Heart left ventricle (tissue), 16 donors: Measurements from ENCODE around the gene SMIM5. TPM values are rescaled to one million over a fixed set of nuclear protein-coding genes. Genes with fewer than 3 reads are reported as not detected.
A peak's percentile ranks its signal among the peaks of the same experiment; 100 is the strongest.

ENCODE experiments used
- ATAC-seq, 4 donors: fragments of 200-7000 bp; cut with Tn5 transposase; one replicate each; pipeline ENCODE4 v1.9.1; 2020 to 2022; ENCODE audit warnings: moderate library complexity in 4 of 4, mild to moderate bottlenecking in 3 of 4, moderate number of reproducible peaks in 1 of 4
- DNase-seq, 5 donors: peaks; one replicate each; pipeline ENCODE4 v3.0.0-alpha.2; 2020
- H3K27ac ChIP-seq, 12 donors: fragments of 200-600 bp; sonication (generic) in 4 of 12; one replicate each; pipeline versions ENCODE4 v1.5.0 to v1.8.0; 2016 to 2022; ENCODE audit warnings: mild to moderate bottlenecking in 2 of 12
- H3K27me3 ChIP-seq, 9 donors: fragments of 200-600 bp; sonication (generic) in 2 of 9; one replicate each; pipeline versions ENCODE4 v1.5.1 to v1.8.0; 2016 to 2022; ENCODE audit warnings: mild to moderate bottlenecking in 3 of 9
- H3K36me3 ChIP-seq, 9 donors: fragments of 200-600 bp; sonication (generic) in 2 of 9; one replicate each; pipeline versions ENCODE4 v1.5.0 to v1.8.0; 2018 to 2022; ENCODE audit warnings: mild to moderate bottlenecking in 2 of 9
- H3K4me1 ChIP-seq, 12 donors: fragments of 200-600 bp; sonication (generic) in 4 of 12; one replicate each; pipeline versions ENCODE4 v1.5.0 to v1.8.0; 2016 to 2022; ENCODE audit warnings: mild to moderate bottlenecking in 3 of 12
- H3K4me3 ChIP-seq, 12 donors: fragments of 200-600 bp; sonication (generic) in 4 of 12; one replicate each; pipeline versions ENCODE4 v1.5.0 to v1.8.0; 2017 to 2022; ENCODE audit warnings: mild to moderate bottlenecking in 9 of 12, moderate library complexity in 4 of 12
- H3K9me3 ChIP-seq, 12 donors: fragments of 200-600 bp; sonication (generic) in 4 of 12; one replicate each; pipeline versions ENCODE4 v1.5.0 to v1.8.0; 2016 to 2022; ENCODE audit warnings: mild to moderate bottlenecking in 1 of 12
- CTCF ChIP-seq, 12 donors: fragments of 200-600 bp; sonication (generic) in 4 of 12; IDR thresholded peaks; one replicate each; pipeline versions ENCODE4 v1.5.0 to v1.8.0; 2018 to 2022; ENCODE audit warnings: antibody characterized with exemption in 12 of 12, mild to moderate bottlenecking in 5 of 12
- POLR2A ChIP-seq, 2 donors: fragments of 450-650 bp; IDR thresholded peaks; one replicate each; pipeline ENCODE4 v1.6.1; 2017; ENCODE audit warnings: antibody characterized with exemption in 2 of 2, mild to moderate bottlenecking in 2 of 2, moderate library complexity in 2 of 2
- WGBS, 4 donors: extraction: QIAGEN DNeasy Blood & Tissue Kit in 2 of 4; methylation state at CpG; one replicate each; pipeline versions ENCODE4 v1.1.5 to v1.1.7; 2013 to 2018; 5-methylcytosine and 5-hydroxymethylcytosine counted together
- intact Hi-C, 10 donors: fragments of 100-400 bp; cut with DNase I; formaldehyde crosslinking; loops; one replicate each; pipeline versions ENCODE4 v1.11.1 to v1.14.2; 2022
- polyA plus RNA-seq, 2 donors: library from polyadenylated mRNA; stranded (reverse); fragments of 200-250 nt; gene quantifications; one replicate each; pipeline ENCODE4 v1.2.3, GENCODE V29; 2013
- total RNA-seq, 9 donors: library from RNA; depleted of rRNA in 2 of 9; stranded (reverse); fragments of >200 nt in 2 of 9; fragmentation: NEBNext Ultra II Directional in 3 of 9; extraction: Animal tissue kit (Norgen Biotek cat#: 25700) in 3 of 9; gene quantifications; one replicate each; pipeline versions ENCODE4 v1.1.0 to v1.2.4, GENCODE V29; 2016 to 2023
- donor health status: ischemic (EF 13 %, LVEDD 7.1; RV severe dilation, severe dysfunction).
- donor health status: healthy with polysubstance abuse.
- donor health status: DM: no; HTN: yes; CAD: no.
- donor health status: DM: no; HTN: no; CAD: no.
- donor health status: ischemic (EF 25% LVEDD 6.9; RV normal size, moderate dysfunction).
- donor health status: ischemic (EF 25% LVEDD 5.7; RV mildly dilated, moderate dysfunction).
- donor health status: healthy.
- donor health status: DM: yes; HTN: yes; CAD: no.
- donor health status: ischemic (EF 35%, LVEDD 5.7; RV mildly dilated, moderate dysfunction).
- donor health status: nonischemic (EF 11% LVEDD 7.7; RV severe dilation, severe dysfunction).
- donor health status: DM: yes; HTN: yes; CAD: no.
- donor health status: PGD.
- donor health status: ischemic (EF 29% LVEDD 5.4; RV normal size, mild dysfunction).
- donor health status: nonischemic (EF 23%, LVEDD 6.1; RV moderate dilation, normal function).

The SMIM5 gene
- total and polyA plus RNA-seq, 11 donors = 1.8 to 18.2 (median 6.8) TPM

GRCh38 chr17:75588596-75589011 is 44.6 kb upstream of the SMIM5 start:
- intact Hi-C loops = loop anchor here in 9 of 10 donors (1.0 to 10.0 kb wide), 10 partner anchors 61 to 316 kb away; partner anchors contain the start of genes CASKIN2 (in 6 of the 9), TSEN54 (in 5 of the 9), LLGL2 (in 3 of the 9) and MIF4GD (in 1 of the 9)
- no peaks in the 10 kb centered on the region for H3K9me3 ChIP-seq
- peaks cover 0 to 4% (median 0%) of the 10 kb centered on the region in 9 donors for H3K36me3 ChIP-seq
- H3K4me1 ChIP-seq = peaks cover 0 to 29% (median 14%) of the 10 kb centered on the region in 12 donors
- WGBS, 4 donors = 3 to 4% (median 3%) methylated on average over 19 to 49 of the region's 49 CpGs
- peak overlapping the region; percentile 34 to 92 (median 75) for H3K4me3 ChIP-seq
- peak overlapping the region; percentile 85 to 98 (median 95) for H3K27ac ChIP-seq
- ATAC-seq = peak in 2 of 4 donors; percentile 11 to 27
- peak in 4 of 5 donors; percentile 56 to 82 (median 62) for DNase-seq
- no peaks in the 10 kb centered on the region for H3K27me3 ChIP-seq
- TF ChIP-seq CTCF (IDR thresholded peaks at IDR 0.05) = no peak
- TF ChIP-seq POLR2A (IDR thresholded peaks at IDR 0.05) = no peak

- no peaks in the 10 kb centered on the region for H3K27me3 ChIP-seq
- peaks cover 0 to 4% (median 0%) of the 10 kb centered on the region in 9 donors for H3K36me3 ChIP-seq
- ATAC-seq (peak; percentile 89 to 95 (median 90)), DNase-seq (peak; percentile 96 to 98 (median 98))
- TF ChIP-seq CTCF (IDR thresholded peaks at IDR 0.05) (peak; percentile 20 to 89 (median 64)), POLR2A (IDR thresholded peaks at IDR 0.05) (peak in 1 of 2 donors; percentile 67)
- 7 to 15% (median 9%) methylated on average over 56 to 100 of the region's 100 CpGs for WGBS, 4 donors
- H3K4me1 ChIP-seq = peaks cover 0 to 29% (median 14%) of the 10 kb centered on the region in 12 donors
- H3K4me3 ChIP-seq = peak overlapping the region; percentile 34 to 92 (median 75)
- intact Hi-C loops = loop anchor here in 9 of 10 donors (1.0 to 10.0 kb wide), 10 partner anchors 62 to 317 kb away; partner anchors contain the start of genes CASKIN2 (in 6 of the 9), TSEN54 (in 5 of the 9), LLGL2 (in 3 of the 9) and MIF4GD (in 1 of the 9)
- peak overlapping the region; percentile 85 to 98 (median 95) for H3K27ac ChIP-seq
- no peaks in the 10 kb centered on the region for H3K9me3 ChIP-seq
These were observed 44.0 kb upstream of the SMIM5 start for GRCh38 chr17:75589012-75589918.

- Histone ChIP-seq H3K9me3 (no peaks in the 10 kb centered on the region), H3K4me1 (peaks cover 0 to 29% (median 14%) of the 10 kb centered on the region in 12 donors), H3K36me3 (peaks cover 0 to 4% (median 0%) of the 10 kb centered on the region in 9 donors), H3K27ac (peak overlapping the region; percentile 44 to 98 (median 92)), H3K4me3 (peak overlapping the region; percentile 20 to 92 (median 75)), H3K27me3 (no peaks in the 10 kb centered on the region)
- peak in 2 of 5 donors; percentile 30 to 69 for DNase-seq
- intact Hi-C loops = loop anchor here in 9 of 10 donors (1.0 to 10.0 kb wide), 11 partner anchors 63 to 318 kb away; partner anchors contain the start of genes CASKIN2 (in 6 of the 9), TSEN54 (in 5 of the 9), LLGL2 (in 3 of the 9) and MIF4GD (in 1 of the 9)
- TF ChIP-seq POLR2A (IDR thresholded peaks at IDR 0.05) = no peak
- TF ChIP-seq CTCF (IDR thresholded peaks at IDR 0.05) = no peak
- no peak for ATAC-seq
- 63 to 68% (median 67%) methylated on average over 20 to 29 of the region's 29 CpGs for WGBS, 4 donors
These were observed 43.3 kb upstream of the SMIM5 start for GRCh38 chr17:75589919-75590303.
